WI38 (cell line): Measurements from ENCODE around the gene GLRA1.
A peak's percentile ranks its signal among the peaks of the same experiment; 100 is the strongest.

ENCODE experiments used
- H3K4me3 ChIP-seq: 2 replicates; pipeline ENCODE4 v1.5.1; 2011; ENCODE audit warnings: low read depth, mild to moderate bottlenecking, control low read depth, low read length
- TF ChIP-seq, protein P1 (sequence below): IDR thresholded peaks from 2 replicates; pipeline ENCODE4 v1.5.1; 2012; ENCODE audit warnings: low read depth, mild to moderate bottlenecking, control low read depth, low read length

Gene GLRA1

DNA sequence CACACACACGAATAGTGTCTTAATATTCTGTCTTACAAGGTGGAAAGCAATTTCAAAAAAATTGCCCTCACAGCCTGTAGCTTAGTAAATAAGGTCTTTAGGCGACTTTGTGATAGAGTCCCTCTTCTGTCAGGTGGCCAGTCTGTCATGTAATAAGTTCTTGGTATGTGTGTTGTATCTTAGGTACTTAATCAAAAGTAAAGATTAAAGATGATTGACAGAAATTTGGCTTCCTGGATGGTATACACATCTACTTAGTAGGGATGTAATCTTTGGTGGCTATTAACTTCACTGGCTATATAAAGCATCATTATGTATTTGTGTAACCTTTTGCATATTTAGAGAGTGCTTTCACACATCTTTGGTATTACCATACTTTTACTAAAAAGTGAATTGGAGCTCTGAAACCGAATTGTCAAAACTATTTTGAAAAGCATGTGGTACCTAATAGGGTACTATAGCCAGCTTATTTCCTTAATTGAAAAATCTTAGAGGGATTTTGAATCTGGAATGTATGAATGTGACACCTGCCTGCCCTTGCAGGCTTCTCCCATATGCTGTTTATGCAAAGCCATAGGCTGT is 149.5 kb downstream of the GLRA1 start:
- TF ChIP-seq, protein P1, sequence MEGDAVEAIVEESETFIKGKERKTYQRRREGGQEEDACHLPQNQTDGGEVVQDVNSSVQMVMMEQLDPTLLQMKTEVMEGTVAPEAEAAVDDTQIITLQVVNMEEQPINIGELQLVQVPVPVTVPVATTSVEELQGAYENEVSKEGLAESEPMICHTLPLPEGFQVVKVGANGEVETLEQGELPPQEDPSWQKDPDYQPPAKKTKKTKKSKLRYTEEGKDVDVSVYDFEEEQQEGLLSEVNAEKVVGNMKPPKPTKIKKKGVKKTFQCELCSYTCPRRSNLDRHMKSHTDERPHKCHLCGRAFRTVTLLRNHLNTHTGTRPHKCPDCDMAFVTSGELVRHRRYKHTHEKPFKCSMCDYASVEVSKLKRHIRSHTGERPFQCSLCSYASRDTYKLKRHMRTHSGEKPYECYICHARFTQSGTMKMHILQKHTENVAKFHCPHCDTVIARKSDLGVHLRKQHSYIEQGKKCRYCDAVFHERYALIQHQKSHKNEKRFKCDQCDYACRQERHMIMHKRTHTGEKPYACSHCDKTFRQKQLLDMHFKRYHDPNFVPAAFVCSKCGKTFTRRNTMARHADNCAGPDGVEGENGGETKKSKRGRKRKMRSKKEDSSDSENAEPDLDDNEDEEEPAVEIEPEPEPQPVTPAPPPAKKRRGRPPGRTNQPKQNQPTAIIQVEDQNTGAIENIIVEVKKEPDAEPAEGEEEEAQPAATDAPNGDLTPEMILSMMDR = no peak
- H3K4me3 ChIP-seq = peak overlapping the region; percentile 95; the same call in 1 of the 2 replicates

DNA sequence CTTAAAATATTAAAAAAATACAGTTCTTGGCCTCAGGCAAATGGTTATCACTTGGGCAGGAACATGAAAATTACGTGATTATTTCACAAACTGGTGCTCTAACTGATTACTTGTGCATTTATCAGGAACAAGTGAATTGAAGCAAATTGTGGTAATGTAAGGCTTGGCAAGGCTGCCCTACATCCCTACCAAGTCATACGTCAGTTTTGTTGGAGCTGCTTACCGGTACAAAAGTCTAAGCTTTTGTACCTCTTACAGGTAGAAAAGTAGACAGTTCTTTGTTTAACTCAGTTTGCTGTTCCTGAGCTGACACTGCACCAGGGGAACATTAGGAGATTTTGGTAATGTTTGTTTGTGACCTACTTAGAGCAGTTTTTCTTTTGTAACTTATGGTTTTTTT is 150.7 kb downstream of the GLRA1 start:
- TF ChIP-seq, protein P1 = no peak
- peak overlapping the region; percentile 95 for H3K4me3 ChIP-seq

DNA sequence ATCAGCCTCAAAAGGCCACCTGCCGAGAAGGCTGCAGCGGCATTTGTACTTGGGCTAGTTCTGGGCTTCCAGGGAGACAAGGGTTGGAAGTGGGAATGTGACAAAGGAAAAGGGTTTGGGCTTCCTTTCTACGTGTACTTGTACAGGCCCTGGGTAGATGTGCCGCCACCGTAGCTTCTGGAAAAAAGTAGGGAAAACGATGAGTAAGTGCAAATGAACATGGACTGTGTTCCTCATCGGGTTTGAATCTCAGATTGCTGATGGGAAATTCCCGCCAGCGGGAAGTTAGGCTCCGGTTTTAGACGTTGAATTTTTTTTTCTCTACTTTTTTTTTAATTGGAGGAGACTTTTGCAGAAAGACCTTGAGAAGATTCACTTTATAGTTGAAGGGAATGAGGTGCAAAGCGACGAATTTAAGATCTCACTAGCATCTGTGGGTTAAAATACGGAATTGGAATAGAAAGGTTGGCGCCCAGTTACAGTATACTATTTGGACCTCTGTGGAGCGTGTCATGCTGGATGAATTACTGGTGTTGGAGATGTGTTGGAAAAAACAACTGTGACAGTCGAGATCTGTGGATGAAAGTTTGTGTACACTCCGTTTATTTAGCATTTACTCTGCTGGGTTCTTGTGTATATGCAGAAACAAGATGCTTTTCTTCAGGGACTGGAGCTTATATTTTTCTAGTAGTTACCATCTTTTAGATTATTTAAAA is 151.6 kb downstream of the GLRA1 start:
- H3K4me3 ChIP-seq = peak overlapping the region; percentile 95
- TF ChIP-seq, protein P1 = no peak
